Mucosa of gallbladder (tissue), 1 donor: ENCODE results near the gene MPIG6B. TPM values are rescaled to one million over a fixed set of nuclear protein-coding genes. Genes with fewer than 3 reads are reported as not detected.
A peak's percentile ranks its signal among the peaks of the same experiment; 100 is the strongest.

Experiments used
- DNase-seq: peaks from one replicate; pipeline ENCODE4 v3.0.0-alpha.2; 2020; ENCODE audit warnings: low spot score
- total RNA-seq: library from RNA; stranded (reverse); gene quantifications from one replicate; pipeline ENCODE4 v1.2.1, GENCODE V29; 2021
- donor health status: DM: no; HTN: no; CAD: no.

The MPIG6B gene
- total RNA-seq, 1 donor from 2014 or later, result 0.37 TPM

DNA sequence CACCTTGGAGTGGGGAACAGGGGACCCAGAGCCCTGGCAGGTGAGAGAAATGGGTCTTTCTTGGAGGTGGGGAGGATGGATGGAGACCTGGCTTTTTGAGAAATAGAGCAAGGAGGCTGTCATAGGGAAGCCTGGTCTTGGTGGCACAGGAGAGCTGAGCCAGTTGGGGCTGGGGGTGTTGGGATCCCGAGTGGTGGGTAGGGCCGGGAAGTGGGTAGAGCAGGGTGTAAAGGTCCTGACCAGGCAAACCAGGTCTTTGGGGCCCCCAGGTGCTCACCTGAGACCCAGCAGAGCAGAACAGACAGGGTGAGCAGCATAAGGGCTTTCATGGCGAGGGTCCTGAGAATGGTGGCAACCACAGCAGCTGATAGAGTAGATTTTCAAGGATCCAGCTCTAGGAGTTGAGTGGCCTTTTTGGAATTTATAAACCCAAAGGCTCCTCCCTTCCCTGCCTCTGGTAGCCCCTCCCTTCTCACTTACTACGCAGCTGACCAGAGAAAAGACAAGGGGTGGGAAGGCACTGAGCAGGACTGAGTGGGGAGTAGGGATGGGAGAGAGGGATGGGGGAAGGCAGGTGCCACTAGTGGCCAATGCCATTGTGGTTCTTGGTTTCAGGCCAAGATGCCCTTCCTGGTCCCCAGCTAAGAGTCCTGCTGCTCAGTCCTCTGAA lies 1.7 kb upstream of the MPIG6B start, which contains the start of gene LY6G6C:
TSS of gene LY6G6C (minus strand) at position 396 of the 670 bp plus-strand sequence. CDS start at position 329, 67 bp downstream.
- DNase-seq, result no peak

DNA sequence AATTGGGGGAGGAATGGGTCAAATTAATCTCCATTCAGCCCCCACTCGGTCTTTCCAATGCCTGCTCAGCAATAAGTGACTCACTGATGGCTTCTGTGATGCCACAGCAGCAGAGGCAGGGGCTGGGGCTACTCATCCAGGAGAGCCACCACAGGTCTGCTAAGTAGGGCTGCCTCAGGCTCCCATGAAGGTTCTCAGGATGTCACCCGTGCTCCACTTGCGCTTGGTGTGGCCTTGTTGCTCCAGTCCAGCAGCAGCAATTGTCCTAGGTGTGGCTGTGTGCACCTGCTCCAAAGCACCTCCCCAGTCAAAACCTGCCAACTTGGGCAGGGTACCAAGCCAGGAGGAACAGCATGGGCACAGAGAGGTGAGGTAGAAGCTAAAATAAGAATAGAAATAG lies 1.0 kb upstream of the MPIG6B start:
- DNase-seq, result no peak

DNA sequence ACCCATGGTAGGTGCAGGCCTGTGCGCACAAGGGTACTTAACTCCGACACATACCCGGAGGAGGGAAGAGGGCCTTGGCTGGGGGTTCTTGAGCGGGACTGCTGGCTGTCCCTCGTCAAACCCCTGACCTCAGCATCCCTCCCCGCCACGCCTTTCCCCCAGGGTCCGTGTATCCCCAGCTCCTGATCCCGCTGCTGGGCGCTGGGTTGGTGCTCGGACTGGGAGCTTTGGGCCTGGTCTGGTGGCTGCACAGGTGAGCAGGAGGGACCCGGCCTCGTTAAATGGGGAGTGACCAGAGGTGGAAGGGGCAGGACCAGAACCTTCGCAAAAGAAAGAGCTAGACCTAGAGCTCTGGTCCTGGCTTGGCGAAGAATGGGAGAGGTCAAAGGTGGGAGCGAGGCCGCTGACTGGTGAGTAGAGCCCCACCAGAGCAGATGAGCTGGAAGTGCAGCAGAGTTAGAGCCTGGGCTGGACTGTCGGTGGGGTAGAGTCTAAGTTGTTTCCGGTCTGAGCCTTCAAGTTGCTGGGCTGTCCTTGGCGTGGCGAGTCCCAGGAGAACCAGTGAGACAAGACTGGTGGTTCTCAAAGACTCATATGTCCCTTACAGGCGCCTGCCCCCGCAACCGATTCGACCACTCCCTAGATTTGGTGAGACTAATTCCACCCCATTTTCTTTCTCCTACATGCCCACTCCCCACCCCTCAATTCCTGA lies 963 bp downstream of the MPIG6B start:
- DNase-seq, result no peak

DNA sequence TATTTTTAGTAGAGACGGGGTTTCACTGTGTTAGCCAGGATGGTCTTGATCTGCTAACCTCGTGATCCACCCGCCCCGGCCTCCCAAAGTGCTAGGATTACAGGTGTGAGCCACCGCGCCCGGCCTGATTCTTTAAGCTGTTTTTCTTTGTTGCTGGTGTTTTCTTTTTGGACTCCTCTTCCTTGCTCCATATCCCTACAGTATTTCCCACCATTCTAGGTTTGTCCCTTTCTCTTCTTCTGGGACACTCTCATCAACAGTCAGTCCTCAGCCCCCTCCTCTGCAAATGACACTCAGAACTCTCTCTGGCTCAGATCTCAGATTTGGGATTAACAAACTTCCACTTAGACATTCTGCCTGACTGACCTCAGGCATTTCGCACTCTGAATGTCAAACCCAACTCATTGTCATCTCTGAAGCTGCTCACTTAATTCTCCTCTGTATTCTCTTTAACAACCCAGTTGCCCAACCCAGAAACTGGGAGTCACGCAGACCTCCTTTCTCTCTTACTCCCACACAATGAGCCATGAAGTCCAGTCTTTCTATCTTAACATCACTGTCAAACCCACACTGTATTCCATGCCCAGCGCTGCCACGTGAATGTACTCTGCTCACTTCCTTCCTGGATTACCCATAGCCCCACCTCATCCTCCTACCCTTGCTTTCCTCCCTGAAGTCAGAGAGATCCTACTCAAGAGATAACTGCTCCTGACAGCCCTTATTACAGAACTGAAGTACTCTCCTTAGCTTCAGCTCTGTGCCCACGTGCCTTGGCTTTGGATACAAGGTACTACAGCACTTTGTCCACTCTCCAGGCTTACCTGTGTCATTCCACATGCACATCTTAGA lies 2.6 kb downstream of the MPIG6B start:
- no peak for DNase-seq

DNA sequence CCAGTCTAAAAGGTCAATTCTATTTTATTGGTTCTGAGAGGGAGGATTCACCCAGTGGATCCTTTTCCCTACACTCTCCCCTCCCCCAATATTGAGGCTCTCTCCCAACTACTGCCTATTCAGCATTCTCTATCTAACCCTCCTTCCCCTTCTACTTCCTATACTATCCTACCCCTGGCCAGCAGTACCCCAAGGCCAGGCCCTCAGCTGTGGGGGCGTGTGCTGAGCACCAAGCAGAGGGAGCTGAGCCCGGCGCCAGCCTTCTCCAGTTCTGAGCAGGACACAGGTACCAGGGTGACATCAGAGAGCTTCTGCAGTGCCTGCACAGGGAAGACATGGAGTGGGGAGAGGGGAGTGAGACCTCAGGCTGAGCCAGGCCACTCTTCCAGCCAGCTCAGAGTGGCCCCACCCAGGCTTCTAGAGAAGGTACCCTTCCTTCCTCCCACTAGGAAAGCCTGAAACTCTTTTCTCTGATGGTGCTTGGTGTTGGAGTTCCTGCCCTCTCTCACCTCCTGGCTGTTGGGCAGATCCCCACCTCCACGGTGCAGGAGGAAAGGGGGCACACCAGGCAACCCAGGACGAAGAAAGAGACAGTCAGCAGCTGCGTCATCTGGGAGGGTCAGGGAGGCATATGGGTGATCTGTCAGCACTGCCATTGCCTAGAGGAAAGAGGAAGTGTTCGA lies 4.0 kb downstream of the MPIG6B start:
- DNase-seq, result no peak

DNA sequence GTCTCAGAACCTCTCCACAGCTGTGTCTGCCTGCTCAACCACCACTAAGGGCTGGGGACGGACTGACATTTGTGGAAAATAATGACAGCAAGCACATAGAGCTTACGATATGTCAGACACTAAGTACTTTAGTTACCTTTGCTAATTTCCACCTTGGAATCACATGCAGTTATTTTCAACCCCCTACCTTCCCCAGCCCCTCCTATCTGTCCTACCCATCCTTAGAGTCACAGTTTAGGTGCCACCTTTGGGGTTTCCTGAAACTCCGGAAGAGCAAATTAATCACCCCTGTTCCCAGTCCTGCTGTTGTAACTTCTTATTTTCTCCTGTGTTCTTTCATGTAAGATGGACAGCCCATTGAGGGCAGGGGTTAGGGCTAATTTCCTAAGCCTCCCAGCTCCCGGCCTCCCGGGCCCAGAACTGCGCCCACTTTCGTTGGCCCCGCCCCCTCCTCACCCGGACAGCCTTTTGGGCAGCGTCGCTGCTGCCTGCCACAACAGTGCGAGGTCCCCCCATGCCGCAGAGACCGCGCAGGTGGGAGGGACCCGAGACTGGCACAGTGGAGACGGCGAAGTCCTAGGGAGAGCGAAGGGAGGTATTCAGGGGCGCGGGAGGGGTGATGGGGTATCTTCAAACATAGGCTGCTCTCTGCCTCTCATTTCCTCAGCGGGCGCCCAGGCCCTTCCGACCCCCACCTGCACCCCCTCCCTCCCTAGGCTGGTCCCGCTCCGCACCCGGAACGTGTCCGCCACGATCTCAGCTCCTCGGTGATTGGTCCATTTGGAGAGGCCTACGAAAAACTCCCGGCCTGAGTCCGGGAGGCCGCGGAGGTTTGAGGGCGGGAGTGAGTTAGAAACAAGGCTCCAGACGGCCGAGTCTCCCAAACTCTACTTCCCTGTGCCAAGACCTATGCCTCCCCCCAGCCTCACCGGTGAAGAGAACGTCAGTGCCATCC lies 4.8 kb downstream of the MPIG6B start:
- no peak for DNase-seq

DNA sequence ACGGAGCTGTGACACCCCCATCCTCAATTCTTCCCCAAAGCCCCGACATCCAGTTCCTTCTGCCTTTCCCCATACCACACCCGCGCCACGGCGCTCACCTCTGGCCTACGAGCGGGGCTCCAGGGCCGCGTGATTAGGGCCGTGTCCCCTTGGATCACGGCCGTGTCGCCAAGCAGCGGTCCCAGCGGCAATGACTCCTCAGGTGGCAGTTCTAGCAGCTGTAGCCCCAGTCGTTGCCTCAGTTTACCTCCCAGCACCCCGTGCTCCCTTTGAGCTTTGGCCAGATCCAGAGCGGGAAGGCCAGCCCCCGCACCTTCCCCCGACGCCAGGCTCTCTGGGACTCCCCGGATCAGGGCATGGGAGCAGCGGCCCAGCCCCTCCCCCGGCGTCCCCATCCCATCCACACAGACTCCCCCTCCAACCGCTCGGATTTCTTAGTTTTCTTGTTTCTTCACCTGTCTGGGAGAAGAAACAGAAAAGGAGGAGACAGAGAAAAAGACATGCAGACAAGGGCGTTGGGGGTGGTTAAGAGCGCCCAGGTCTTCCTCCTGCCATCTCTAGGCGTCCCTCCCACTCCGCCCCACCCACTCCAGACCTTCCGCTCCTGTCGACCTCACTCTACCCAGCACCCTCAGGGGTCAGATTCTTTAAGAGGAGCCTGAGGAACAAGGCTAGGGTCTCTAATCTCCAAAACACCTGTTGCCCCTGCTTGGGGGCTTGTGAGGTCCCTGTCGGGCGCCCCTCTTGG lies 5.8 kb downstream of the MPIG6B start, which contains the start of gene DDAH2:
TSS of gene DDAH2 (minus strand) at position 533 of the 748 bp plus-strand sequence. CDS start at position 395, 138 bp downstream.
- DNase-seq, result no peak

DNA sequence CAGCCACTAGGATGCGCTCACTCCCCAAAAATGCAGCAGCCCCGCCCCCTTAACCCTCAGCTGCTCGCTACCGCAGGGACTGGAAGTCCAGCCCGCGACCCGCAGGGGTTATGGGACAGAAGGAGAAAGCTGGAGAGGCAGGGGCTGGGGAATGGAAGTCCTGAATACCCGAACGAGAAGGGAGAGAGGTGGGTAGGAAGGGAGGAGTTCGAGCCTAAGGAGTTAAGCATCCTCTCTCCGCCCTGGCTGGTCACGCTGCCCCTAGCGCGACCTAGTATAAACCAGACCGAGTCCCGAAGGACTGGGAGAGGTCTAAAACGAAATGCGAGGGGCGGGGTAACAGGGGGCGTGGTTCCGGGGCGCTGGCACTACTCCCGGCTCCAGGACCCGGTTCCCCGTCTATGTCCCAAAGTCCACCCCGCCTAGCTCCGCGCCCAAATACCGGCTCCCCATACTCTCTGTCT lies 6.4 kb downstream of the MPIG6B start:
- DNase-seq, result peak; percentile 94

DNA sequence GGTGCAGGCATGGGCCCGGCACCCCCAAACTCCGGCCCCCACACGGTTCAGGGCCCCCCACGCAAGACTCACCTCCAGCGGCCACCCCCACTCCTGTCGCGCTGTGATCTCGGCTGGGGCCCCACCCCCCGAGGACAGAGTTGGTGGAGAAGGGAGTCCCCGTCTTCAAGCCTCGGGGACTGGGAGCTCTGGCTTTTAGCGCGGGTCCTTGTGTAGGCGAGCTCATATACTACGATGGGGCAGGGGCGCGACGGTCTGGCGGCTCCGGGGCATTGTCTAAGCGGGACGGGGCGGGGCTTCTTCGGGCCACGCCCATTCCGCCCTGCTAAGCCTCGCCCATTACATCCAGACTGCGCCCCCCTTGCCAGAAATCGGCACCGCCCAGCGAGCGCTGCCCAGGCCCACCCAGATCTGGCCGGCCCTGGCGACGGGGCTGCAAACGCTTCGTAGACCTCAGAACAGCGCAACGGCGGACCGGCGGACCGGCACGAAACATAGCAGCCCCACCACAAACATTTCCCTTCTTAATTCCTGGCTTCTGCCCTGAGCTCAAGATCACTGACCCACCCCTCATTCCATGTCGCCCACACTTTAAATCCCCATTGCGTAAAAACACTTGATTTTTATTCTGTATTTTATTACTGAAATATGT lies 6.9 kb downstream of the MPIG6B start:
- peak; percentile 90 for DNase-seq

DNA sequence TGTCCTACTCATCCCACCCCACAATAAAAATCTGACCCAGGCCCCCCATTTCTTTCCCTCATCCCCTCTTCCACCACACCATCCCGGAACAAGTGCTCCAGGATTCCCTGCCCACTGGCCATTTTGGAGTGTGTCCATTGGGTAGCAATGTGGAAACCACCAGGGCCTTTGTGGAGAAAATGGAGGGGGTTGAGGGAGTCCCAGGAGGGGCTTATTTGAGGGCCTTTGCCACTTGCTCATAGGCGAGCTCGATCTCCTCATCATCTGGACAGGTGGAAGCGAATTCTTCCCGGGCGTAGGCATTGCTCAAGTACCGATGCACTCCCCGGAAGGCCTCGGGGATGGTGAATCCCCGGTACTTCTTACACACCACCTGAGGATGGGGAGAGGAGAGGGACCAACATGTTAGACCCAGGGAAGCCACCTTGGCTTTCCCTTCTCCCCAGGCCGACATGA lies 7.5 kb downstream of the MPIG6B start:
- DNase-seq, result no peak

DNA sequence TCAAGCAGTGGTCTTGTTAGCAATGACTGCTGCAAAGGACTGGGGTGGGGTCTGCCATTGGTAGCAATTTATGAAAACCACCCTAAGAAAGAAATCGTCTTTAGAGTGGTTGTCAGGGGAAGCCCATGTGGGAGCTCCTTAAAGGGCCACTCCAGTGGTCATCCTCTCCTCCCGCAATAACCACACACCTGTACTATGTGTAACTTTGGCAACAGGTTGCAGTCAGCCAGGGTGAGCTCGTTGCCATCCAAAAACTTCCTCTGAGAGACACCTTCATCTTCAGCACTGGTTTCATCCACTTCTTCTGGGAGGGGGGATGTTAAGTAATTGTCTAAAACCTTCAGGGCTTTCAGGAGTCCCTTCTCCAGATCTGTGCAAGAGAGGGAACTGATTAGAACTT lies 8.9 kb downstream of the MPIG6B start:
- no peak for DNase-seq

DNA sequence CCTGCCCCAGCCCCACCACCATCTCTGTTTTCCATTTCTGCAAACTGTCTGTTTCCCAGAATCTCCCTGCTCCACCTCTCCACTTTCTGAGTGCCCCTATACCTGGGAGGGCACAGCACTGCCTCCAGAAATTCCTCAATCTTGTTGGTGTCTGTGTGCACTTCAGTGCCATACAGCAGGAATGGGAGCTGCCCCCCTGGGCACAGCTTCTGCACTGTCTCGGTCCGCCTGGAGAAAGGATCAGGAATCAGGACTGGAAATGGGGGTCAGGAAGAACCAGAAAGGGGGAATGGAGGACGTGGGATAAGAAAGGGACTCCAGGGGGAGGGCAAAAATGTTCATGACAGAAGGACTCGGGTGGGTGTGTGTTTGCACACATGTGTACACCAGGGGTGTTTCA lies 10.6 kb downstream of the MPIG6B start:
- no peak for DNase-seq

DNA sequence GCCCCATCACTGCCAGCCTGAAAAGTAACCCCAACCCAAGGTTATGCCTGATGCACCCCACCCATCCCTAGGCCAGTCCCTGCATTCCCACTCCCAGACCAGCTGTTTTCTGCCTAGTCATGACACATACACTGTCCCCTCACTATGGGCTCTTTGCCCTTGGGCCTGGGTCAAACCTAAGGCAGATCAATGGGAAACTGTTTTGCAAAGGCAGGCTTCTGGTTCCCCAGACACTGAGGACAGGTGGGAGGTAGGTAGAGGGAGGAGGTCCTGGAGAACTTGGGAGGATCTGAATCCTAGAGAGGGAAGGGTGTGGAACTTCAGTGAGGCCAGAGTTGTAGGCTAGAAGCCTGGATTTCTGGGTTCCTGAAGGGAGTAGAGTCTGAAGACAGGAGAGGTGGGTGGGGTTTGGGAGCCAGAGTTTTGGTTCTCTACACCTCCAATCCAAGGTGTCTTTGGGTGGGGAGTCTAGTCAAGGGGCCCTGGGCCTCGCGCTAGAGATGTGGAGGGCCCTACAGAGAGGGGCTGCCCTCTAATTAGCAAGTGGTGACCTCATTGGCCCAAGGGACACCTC lies 11.2 kb downstream of the MPIG6B start:
- DNase-seq, result no peak

DNA sequence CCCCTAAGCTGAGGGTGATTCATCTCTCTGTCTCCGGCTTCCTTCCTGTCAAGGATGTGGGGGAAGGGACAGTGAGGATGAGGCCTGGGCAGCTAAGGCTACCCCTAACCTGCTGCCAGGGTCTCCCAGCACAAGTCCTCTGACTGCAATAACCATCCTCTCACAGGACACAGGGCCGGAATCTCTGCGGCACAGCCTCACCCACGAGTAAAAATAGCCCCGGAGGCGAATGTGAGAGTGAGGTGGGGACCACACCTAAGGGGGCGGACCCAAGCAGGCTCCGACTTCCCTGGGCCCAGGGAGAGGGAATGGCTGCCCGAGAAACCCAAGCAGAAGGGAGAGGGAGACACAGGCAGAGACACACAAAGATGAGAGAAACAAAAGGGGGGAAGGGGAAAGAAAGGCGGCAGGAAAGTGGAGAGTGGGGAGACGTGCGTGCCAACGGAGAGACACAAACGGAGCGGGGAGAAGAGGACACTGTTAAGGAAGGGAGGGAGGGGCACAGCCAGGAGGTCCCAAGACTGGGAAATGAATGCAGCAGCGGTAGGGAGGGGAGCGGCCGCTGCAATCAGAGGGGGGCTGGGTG lies 11.7 kb downstream of the MPIG6B start:
- no peak for DNase-seq

DNA sequence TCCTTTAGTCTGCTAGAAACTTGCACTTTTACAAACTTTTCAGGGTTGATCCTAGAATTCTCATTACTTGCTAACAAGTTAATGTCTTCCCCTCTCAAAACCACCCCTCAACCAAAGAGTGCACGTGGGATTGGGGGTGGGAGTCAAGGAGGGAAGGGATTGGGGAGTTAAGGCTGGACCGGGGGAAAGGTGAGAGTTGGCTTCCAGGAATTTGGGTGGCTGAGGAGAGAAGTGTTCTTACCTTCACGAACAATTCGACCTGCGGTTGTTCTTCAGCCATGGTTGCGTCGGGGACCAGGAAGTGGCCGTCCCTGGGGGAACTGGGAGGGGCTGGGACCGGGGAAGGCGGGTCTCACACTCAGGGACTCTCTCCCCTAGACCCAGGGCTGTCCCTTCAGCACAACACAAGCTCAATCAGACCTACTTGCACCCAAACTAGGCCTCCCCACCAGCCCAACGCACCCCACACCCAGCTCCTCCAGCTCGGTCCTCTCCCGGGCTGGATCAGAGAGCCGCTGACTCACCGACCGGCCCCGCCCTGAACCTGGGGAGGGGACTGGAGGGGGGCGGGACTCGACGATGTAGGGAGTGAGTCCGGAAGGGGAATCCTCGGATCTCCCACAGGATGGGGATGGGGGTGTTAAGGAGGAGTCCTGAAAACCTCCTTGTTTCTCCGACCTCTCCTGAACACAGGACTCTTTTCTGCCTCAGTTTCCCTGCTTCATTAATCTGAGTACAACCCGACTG lies 13.0 kb downstream of the MPIG6B start, which contains the start of gene CLIC1:
TSS of gene CLIC1 (minus strand) at position 510 of the 747 bp plus-strand sequence. CDS start at position 280, 230 bp downstream.
- peak; percentile 83 for DNase-seq

DNA sequence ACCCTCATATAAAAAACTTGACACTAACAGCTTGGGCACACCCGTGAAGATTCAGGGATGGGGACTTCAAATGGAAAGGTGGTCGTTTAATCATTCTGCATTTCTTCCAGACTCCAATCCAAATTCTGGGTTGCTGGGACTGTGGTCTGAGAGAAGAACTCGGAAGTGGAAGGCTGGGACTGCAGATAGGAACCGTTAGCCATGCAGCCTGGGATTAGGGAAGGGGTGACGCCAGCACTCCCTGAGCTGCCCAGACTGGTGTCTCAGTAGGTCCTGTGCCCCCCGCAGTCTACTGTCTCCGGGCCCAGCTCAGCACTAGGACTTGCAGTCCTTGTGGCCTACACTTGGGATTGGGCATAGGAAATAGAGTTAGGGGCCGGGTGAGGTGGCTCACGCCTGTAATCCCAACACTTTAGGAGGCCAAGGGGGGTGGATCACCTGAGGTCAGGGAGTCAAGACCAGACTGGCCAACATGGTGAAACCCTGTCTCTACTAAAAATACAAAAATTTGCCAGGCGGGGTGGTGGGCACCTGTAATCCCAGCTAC lies 13.7 kb downstream of the MPIG6B start:
- no peak for DNase-seq
